NCI-H345 treated with DMSO at 0.1 percent for 48 hours (cell line): ENCODE data around the gene USP12.
"Not testable (repeated sequence)": the region's sequence is repeated elsewhere in the genome, so short reads cannot be mapped to it uniquely, and the experiment has no call there.

Experiments used
- DNase-seq: peaks from one replicate; lab custom pipeline; 2025; ENCODE audit not compliant: unreplicated experiment; lab: John Stamatoyannopoulos, UW

Gene USP12

GRCh38 chr13:27124571-27124970 is 47.0 kb downstream of the USP12 start:
- no peak for DNase-seq

DNA sequence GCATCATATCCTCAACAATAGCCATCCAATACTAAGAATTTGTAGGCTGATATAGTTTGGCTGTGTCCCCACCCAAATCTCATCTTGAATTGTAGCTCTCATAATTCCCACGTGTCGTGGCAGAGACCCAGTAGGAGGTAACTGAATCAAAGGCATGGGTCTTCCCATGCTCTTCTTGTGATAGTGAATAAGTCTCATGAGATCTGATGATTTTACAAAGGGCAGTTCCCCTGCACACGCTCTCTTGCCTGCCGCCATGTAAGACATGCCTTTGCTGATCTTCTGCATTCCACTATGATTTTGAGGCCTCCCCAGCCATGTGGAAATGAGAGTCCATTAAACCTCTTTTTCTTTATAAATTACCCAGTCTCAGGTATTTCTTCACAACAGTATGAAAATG is 48.2 kb downstream of the USP12 start:
- not testable (repeated sequence) for DNase-seq

DNA sequence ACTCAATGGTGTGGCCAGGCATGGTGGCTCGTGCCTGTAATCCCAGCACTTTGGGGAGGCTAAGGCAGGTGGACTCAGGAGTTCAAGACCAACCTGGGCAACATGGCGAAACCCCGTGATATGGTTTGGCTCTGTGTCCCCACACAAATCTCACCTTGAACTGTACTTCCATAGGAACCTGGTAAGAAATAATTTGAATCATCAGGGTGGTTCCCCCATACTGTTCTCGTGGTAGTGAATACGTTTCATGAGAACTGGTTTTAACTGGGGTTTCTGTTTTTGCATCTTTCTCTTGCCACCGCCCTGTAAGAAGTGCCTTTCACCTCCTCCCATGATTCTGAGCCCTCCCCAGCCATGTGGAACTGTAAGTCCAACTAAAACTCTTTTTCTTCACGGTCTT is 49.6 kb downstream of the USP12 start:
- DNase-seq = no peak

GRCh38 chr13:27120811-27121210 is 50.8 kb downstream of the USP12 start:
- DNase-seq = no peak

DNA sequence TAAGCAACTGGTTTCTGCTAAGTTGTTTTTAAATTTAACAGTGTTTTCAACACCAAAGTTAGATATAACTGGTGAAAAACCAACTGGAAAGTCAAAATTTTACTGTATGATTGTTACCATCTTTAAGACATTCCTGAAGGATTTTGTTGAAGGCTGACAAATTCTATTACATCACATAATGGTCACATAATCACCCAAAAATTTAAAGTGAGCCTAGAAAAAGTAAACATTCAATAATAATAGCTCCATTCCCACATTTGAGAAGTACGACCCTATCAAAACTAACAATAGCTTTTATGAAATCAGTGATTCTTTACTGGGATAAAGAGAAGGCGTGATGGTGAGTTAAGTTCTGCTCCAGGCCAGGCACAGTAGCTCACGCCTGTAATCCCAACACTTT is 51.6 kb downstream of the USP12 start:
- DNase-seq = no peak

DNA sequence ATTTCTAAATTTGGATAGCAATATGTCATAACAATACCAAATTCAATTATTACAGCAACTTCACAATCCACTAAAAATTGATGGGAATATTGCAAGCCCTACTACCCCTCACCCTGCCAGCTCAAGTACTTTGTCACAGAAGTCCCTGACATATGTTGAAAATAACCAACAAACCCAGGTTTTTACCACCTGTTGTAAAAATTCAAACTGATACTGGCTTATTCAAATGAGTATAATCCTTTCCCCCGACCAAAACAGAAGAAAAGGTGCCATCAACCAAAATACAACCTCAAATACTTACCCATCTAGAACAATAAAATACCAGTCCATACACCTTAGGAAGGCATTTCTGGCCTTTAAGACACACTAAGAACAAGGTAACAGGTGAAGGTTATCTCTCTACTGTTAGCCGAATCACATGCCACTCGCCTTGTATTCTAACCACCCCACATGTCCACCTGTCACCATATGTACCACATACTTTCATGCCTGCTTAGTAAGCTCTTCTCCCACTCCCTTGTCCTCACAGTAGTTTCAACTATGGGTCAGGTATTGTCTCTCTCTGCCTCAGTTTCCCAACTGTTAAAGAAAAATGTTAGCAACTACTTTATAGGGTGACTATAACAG is 53.1 kb downstream of the USP12 start:
- no peak for DNase-seq

DNA sequence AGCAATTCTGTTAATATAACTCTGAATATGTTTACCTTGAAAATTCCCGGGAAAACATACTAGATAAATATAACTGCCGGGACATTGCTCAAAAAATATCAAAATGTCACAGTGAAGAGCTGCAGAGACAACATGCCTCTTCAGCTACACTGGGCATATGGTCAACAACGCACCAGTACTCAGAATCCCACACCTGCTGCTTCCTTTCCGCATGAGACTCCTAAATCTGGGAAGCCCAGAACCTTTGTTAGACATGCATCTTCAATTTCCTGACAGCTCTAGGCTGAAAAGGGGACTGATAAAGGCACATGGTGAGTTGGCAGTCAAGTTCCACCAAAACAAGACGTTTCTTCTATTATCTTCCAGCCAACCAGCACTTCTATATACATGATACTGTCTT is 53.7 kb downstream of the USP12 start:
- DNase-seq = no peak

GRCh38 chr13:27117158-27117557 is 54.5 kb downstream of the USP12 start:
- no peak for DNase-seq

- DNase-seq = no peak
Observed at GRCh38 chr13:27113436-27113835, 58.2 kb downstream of the USP12 start.

- DNase-seq = no peak
Observed at GRCh38 chr13:27112006-27112405, 59.6 kb downstream of the USP12 start.

GRCh38 chr13:27110056-27110746 is 61.4 kb downstream of the USP12 start:
- no peak for DNase-seq

- no peak for DNase-seq
Observed at GRCh38 chr13:27106144-27106543, 65.5 kb downstream of the USP12 start.

GRCh38 chr13:27104606-27105005 is 67.0 kb downstream of the USP12 start:
- no peak for DNase-seq

DNA sequence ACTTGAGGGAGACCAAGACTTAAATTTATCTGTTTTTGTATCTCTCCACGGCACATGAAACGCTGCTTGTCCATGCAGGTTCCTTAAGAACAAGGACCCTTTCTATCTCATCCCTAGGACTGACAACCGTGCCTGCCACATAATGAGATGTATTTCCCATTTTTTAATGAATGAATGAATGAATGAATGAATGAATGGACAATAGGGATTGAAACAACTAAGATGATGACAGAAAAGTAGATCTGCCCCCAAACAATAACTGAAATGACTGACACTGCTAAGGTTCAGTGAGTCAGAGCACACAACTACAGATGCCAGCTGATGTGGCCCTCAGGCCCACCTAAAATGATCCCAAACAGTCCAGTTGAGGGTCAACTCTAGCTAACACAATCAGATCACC is 69.8 kb downstream of the USP12 start:
- DNase-seq = no peak

DNA sequence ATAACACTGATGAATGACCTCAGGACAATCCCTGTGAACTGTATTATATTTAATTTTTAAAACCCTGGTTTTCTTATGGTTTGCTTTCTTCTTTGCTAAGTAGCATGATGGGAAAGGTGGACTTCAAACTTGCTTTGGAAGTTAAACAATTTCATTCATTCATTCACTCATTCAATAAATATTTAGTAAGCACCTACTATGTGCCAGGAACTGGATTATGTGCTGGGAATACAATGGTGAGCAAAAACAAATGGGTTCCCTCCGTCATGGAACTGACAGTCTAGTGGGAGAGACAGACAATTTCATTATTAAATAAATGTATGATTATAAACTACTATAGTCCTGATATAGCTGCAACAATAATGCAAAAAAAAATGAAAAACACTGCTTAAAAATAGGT is 70.3 kb downstream of the USP12 start:
- DNase-seq = no peak

DNA sequence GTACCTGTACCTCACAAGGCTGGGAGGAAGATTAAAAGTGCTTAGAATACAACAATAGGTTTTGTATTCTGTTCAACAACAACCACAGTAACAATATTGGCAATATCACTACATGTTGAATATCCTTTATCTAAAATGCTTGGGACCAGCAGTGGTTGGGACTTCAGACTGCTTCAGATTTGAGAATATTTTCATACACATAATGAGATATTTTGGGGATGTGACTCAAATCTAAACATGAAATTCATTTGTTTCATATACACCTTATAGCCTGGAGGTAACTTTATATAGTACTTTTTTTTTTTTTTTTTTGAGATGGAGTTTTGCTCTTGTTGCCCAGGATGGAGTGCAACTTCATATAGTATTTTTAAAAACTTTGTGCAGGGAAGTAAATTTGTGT is 73.9 kb downstream of the USP12 start:
- DNase-seq = no peak

GRCh38 chr13:27091451-27091850 is 80.2 kb downstream of the USP12 start:
- no peak for DNase-seq

DNA sequence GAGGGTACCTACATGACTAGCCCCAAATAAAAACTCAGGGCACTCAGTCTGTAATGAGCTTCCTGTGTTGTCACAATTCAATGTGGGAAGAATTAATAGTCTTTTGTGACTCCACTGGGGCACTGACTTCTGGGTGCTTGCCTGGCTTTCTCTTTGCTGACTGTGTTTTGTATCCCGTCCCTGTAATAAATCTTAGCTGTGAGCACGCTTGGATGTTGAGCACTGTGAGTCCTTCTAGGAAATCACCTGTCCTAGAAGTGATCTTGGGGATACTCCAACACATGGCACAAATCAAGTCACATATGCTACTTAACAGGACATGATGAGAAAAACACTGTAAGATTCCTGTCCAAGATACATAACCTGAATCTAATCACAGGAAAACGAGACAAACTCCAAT is 83.0 kb downstream of the USP12 start:
- DNase-seq = no peak

DNA sequence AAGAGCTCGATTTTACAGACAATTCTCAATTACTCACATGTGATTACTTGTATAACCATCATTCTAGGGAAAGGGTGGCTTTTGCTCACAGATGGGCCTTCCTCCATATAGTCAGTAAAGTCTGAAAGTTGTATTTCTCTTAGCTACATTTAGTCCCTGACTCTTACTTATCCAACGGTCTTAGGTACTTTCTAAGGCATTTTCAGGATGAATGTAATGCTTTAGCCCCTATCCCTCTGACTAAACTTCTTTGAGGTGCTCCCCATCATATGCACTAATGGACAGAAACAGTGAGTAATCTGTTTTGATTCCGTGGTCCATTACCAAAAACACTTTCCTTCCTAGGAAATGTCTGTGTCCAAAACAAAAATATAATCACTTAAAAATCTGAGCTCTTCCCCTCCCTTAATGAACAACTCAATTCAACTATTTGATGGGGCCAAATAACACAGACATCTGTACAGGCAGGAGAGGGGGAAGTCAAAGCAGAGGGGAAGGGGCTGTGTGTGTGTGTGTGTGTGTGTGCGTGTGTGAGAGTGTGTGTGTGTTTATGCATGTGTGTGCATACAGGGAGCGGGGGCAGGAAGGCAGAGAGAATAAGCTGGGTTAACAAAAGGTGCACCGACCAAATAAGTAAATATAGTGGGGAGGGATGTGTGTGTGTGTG is 84.9 kb downstream of the USP12 start:
- no peak for DNase-seq

- no peak for DNase-seq
Observed at GRCh38 chr13:27083183-27083582, 88.4 kb downstream of the USP12 start.

DNA sequence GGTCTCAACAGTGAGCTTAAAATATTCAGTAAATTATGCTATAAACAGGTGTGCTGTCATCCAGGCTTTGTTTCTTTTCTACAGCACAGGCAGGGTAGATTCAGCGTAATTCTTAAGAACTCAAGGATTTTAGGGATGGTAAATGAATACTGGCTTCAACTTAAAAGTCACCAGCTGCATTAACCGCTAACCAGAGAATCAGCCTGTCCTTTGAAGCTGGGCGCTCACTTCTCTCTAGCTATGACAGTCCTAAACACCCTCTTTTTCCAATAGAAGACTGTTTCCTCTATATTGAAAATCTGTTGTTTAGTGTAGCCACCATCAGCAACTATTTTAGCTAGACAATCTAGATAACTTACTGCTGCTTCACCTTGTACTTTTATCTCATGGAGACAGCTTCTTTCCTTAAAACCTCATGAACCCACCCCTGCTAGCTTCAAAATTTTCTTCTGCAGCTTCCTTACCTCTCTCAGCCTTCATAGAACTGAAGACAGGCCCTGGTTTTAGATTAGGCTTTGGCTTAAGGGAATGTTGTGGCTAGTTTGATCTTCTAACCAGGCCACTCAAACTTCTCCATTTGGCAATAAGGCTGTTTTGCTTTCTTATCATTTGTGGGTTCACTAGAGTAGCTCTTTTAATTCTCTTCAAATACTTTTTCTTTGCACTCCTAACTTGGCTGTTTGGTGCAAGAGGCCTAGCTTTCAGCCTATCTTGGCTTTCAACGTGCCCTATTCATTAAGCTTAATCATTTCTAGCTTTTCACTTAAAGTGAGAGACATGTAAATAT is 89.5 kb downstream of the USP12 start:
- no peak for DNase-seq
